GM12878 (cell line): Measurements from ENCODE around the gene RCCD1. TPM values are rescaled to one million over a fixed set of nuclear protein-coding genes. Genes with fewer than 3 reads are reported as not detected.

Experiments used
- BHLHE40 ChIP-seq, 2 experiments: fragments of 450-650 bp in 1 of 2; IDR thresholded peaks; 2 replicates each; pipeline ENCODE4 v1.6.1; 2011 to 2017; ENCODE audit warnings: low read depth in 2 of 2, borderline replicate concordance in 1 of 2, improper control_type of control experiment in 1 of 2, low read length in 1 of 2, mild to moderate bottlenecking in 1 of 2
- BRCA1 ChIP-seq: IDR thresholded peaks from 2 replicates; pipeline ENCODE4 v1.6.1; 2011; ENCODE audit warnings: low read depth, low read length, improper control_type of control experiment
- CEBPB ChIP-seq, 2 experiments: fragments of 150-350 bp in 1 of 2; IDR thresholded peaks; 2 replicates each; pipeline ENCODE4 v1.6.1; 2012 to 2014; ENCODE audit warnings: low read depth in 2 of 2, low read length in 2 of 2, borderline replicate concordance in 1 of 2, inconsistent platforms in 1 of 2
- CREB1 ChIP-seq: IDR thresholded peaks from 2 replicates; pipeline ENCODE4 v1.6.1; 2012; ENCODE audit warnings: low read depth, mild to moderate bottlenecking, inconsistent platforms
- CREM ChIP-seq: IDR thresholded peaks from 2 replicates; pipeline ENCODE4 v1.6.1; 2014; ENCODE audit warnings: antibody characterized with exemption, low read depth
- DPF2 ChIP-seq: fragments of 450-650 bp; IDR thresholded peaks from 2 replicates; pipeline ENCODE4 v1.6.1; 2017; ENCODE audit warnings: mild to moderate bottlenecking
- EGR1 ChIP-seq, 2 experiments: IDR thresholded peaks; 1 replicate in 1 of 2; 2 replicates in 1 of 2; pipeline ENCODE4 v1.6.1; 2011 to 2012; ENCODE audit warnings: low read depth in 2 of 2, low read length in 2 of 2, borderline replicate concordance in 1 of 2, mild to moderate bottlenecking in 1 of 2, moderate library complexity in 1 of 2
- EP300 ChIP-seq, 2 experiments: fragments of 150-350 bp in 1 of 2; IDR thresholded peaks; 2 replicates each; pipeline ENCODE4 v1.6.1; 2011 to 2012; ENCODE audit warnings: low read depth in 2 of 2, low read length in 2 of 2, borderline replicate concordance in 1 of 2, improper control_type of control experiment in 1 of 2, inconsistent platforms in 1 of 2; ENCODE audit not compliant: control insufficient read depth in 1 of 2
- EZH2 ChIP-seq: IDR thresholded peaks from 2 replicates; pipeline ENCODE4 v1.6.1; 2012; ENCODE audit warnings: low read depth, mild to moderate bottlenecking, control low read depth, inconsistent platforms, low read length, borderline replicate concordance; ENCODE audit not compliant: control insufficient read depth
- HCFC1 ChIP-seq: fragments of 150-350 bp; IDR thresholded peaks from 2 replicates; pipeline ENCODE4 v1.6.1; 2014; ENCODE audit warnings: low read length
- KDM1A ChIP-seq: fragments of 200-600 bp; sonication (generic); IDR thresholded peaks from 2 replicates; pipeline ENCODE4 v1.6.1; 2016; ENCODE audit warnings: borderline replicate concordance
- LARP7 ChIP-seq: fragments of 450-650 bp; IDR thresholded peaks from 2 replicates; pipeline ENCODE4 v1.6.1; 2017; ENCODE audit warnings: mild to moderate bottlenecking
- MEF2B ChIP-seq: fragments of 450-650 bp; IDR thresholded peaks from 2 replicates; pipeline ENCODE4 v1.6.1; 2018; ENCODE audit warnings: mild to moderate bottlenecking, moderate library complexity; ENCODE audit not compliant: partially characterized antibody, poor library complexity, severe bottlenecking
- NR2C1 ChIP-seq: fragments of 450-650 bp; IDR thresholded peaks from 2 replicates; pipeline ENCODE4 v1.6.1; 2017; ENCODE audit warnings: antibody characterized with exemption, mild to moderate bottlenecking, moderate library complexity
- POLR2AphosphoS2 ChIP-seq: IDR thresholded peaks from 2 replicates; pipeline ENCODE4 v1.6.1; 2011; ENCODE audit warnings: low read depth, mild to moderate bottlenecking, low read length, improper control_type of control experiment, moderate library complexity
- RAD21 ChIP-seq: IDR thresholded peaks from 2 replicates; pipeline ENCODE4 v1.6.1; 2011; ENCODE audit warnings: mild to moderate bottlenecking, low read depth, low read length, moderate library complexity; ENCODE audit not compliant: insufficient read depth
- RBBP5 ChIP-seq: fragments of 200-600 bp; sonication (generic); conservative IDR thresholded peaks from 2 replicates; pipeline ENCODE4 v1.6.1; 2016
- RFX5 ChIP-seq: IDR thresholded peaks from 2 replicates; pipeline ENCODE4 v1.6.1; 2011; ENCODE audit warnings: low read depth, low read length, improper control_type of control experiment
- SMAD5 ChIP-seq: IDR thresholded peaks from 2 replicates; pipeline ENCODE4 v1.6.1; 2016; ENCODE audit warnings: antibody characterized with exemption, low read depth
- SMC3 ChIP-seq: IDR thresholded peaks from 2 replicates; pipeline ENCODE4 v1.6.1; 2011; ENCODE audit warnings: low read length, improper control_type of control experiment, borderline replicate concordance
- SPI1 ChIP-seq: IDR thresholded peaks from 2 replicates; pipeline ENCODE4 v1.6.1; 2011; ENCODE audit warnings: low read depth, mild to moderate bottlenecking, low read length, moderate library complexity, borderline replicate concordance; ENCODE audit not compliant: insufficient read depth
- SREBF1 ChIP-seq: IDR thresholded peaks from 2 replicates; pipeline ENCODE4 v1.6.1; 2012; ENCODE audit warnings: mild to moderate bottlenecking, low read length
- SUPT20H ChIP-seq: IDR thresholded peaks from 2 replicates; pipeline ENCODE4 v1.6.1; 2011; ENCODE audit warnings: low read depth, mild to moderate bottlenecking, low read length, moderate library complexity, borderline replicate concordance; ENCODE audit not compliant: control insufficient read depth
- YBX1 ChIP-seq: fragments of 450-650 bp; IDR thresholded peaks from 2 replicates; pipeline ENCODE4 v1.6.1; 2016; ENCODE audit warnings: antibody characterized with exemption
- ZNF622 ChIP-seq: fragments of 450-650 bp; IDR thresholded peaks from 2 replicates; pipeline ENCODE4 v1.6.1; 2017; ENCODE audit warnings: mild to moderate bottlenecking, inconsistent platforms
- polyA plus RNA-seq, 11 experiments: library from polyadenylated mRNA; depleted of rRNA in 4 of 11; unstranded in 6 of 11; stranded (reverse) in 5 of 11; fragments of >200 nt; fragmentation: Nextera tagmentation in 4 of 11; fragmentation: Illumina TruSeq in 1 of 11; extraction: Ambion mirVana in 4 of 11; extraction: Trizol in 1 of 11; gene quantifications; 1 replicate in 1 of 11; 2 replicates in 10 of 11; pipeline versions ENCODE4 v1.2.1 to v1.2.3, GENCODE V29; 2011 to 2016; ENCODE audit warnings: inconsistent platforms in 2 of 11, missing spikeins in 2 of 11, low read depth in 1 of 11
- total RNA-seq, 4 experiments: library from RNA; depleted of rRNA in 3 of 4; stranded (reverse); fragments of >200 nt in 3 of 4; fragmentation: Illumina TruSeq in 1 of 4; extraction: Trizol in 1 of 4; gene quantifications; 2 replicates each; pipeline versions ENCODE4 v1.2.1 to v1.2.3, GENCODE V29; 2013 to 2021
- TF ChIP-seq, protein P1 (sequence below): fragments of 450-650 bp; IDR thresholded peaks from 2 replicates; pipeline ENCODE4 v1.6.1; 2018; ENCODE audit warnings: mild to moderate bottlenecking, low read depth, moderate library complexity; ENCODE audit not compliant: partially characterized antibody
- TF ChIP-seq, protein P2 (sequence below): IDR thresholded peaks from 2 replicates; pipeline ENCODE4 v1.6.1; 2011; ENCODE audit warnings: low read depth, mild to moderate bottlenecking, low read length, moderate library complexity, borderline replicate concordance; ENCODE audit errors: extremely low read depth

Gene RCCD1
- total and polyA plus RNA-seq, 10 of the 15 experiments (the other 5 are each of a cell fraction or from before 2014, with no cell fraction given), result 5.2 to 30.4 (median 20.9) TPM

DNA sequence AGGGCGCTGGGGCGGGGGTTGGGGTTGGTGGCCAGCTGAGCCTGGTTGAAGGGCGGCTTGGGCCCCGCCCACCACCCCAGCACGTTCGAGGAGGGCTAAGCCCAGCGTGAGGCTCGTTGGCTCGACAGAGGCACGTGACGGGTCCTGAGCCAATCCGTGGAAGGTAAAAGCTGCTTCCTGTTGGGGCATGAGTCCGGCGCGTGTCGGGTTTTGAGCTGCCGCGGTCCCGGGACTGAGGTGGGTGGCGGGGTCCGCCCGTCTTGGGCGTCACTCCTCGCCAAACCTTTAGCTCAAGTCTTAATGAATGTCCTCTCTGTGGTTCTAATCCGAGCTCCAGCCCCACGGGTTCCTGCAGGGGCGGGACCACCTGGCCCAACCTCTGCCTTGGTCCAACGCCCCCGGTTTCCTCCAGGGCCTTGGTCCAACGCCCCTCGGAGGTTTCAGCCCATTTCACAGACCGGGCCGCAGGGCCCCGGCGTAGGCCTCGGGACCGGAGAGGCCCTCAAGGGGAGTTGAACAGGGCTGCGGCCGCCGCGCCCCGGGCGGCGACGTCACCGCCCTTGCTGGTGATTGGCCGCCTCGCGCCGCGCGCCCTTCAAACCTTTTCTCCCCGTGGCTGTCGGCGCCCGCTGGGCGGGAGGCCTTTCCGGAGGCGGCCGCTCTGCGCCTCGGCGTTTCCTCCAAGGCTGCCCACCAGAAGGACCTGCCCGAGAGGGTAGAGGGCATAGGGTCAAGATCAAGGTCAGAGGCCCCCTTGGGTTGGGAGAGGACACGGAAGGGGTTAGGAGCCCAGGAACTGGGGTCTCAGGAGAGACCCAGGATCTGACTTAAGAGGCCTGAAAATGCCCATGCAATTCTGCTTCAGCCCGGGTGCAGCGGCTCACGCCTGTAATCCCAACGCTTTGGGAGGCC is at the start of gene RCCD1 (continued):
- TF ChIP-seq, protein P1, sequence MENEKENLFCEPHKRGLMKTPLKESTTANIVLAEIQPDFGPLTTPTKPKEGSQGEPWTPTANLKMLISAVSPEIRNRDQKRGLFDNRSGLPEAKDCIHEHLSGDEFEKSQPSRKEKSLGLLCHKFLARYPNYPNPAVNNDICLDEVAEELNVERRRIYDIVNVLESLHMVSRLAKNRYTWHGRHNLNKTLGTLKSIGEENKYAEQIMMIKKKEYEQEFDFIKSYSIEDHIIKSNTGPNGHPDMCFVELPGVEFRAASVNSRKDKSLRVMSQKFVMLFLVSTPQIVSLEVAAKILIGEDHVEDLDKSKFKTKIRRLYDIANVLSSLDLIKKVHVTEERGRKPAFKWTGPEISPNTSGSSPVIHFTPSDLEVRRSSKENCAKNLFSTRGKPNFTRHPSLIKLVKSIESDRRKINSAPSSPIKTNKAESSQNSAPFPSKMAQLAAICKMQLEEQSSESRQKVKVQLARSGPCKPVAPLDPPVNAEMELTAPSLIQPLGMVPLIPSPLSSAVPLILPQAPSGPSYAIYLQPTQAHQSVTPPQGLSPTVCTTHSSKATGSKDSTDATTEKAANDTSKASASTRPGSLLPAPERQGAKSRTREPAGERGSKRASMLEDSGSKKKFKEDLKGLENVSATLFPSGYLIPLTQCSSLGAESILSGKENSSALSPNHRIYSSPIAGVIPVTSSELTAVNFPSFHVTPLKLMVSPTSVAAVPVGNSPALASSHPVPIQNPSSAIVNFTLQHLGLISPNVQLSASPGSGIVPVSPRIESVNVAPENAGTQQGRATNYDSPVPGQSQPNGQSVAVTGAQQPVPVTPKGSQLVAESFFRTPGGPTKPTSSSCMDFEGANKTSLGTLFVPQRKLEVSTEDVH, result no peak
- TF ChIP-seq POLR2AphosphoS2, result peak; percentile 62; the same call in 1 of the 2 replicates
- TF ChIP-seq SMAD5, result peak; percentile 81; the same call in 1 of the 2 replicates
- TF ChIP-seq BHLHE40 (IDR thresholded peaks at IDR 0.05; ENCODE audit: borderline replicate concordance in 1 of 2, low read depth in 2 of 2, low read length in 1 of 2), result peak; percentile 94 to 97
- TF ChIP-seq RAD21, result no peak
- TF ChIP-seq CREM, result peak; percentile 70
- no peak; a peak in 1 of 4 replicates for TF ChIP-seq EP300 (IDR thresholded peaks at IDR 0.05; ENCODE audit: borderline replicate concordance in 1 of 2, control insufficient read depth in 1 of 2, low read depth in 2 of 2, low read length in 2 of 2)
- no peak for TF ChIP-seq SUPT20H
- peak in 1 of 2 experiments; percentile 2; a peak in 1 of 3 replicates for TF ChIP-seq EGR1 (IDR thresholded peaks at IDR 0.05; ENCODE audit: borderline replicate concordance in 1 of 2, low read depth in 2 of 2, low read length in 2 of 2)
- TF ChIP-seq LARP7, result peak; percentile 91
- no peak for TF ChIP-seq YBX1
- TF ChIP-seq BRCA1, result no peak
- TF ChIP-seq ZNF622, result no peak
- no peak for TF ChIP-seq EZH2
- TF ChIP-seq, protein P2, sequence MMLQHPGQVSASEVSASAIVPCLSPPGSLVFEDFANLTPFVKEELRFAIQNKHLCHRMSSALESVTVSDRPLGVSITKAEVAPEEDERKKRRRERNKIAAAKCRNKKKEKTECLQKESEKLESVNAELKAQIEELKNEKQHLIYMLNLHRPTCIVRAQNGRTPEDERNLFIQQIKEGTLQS, result peak; percentile 87
- TF ChIP-seq RBBP5, result no peak
- no peak for TF ChIP-seq SPI1
- no peak for TF ChIP-seq RFX5
- peak; percentile 15; the same call in 1 of the 2 replicates for TF ChIP-seq SMC3
- no peak for TF ChIP-seq HCFC1
- no peak for TF ChIP-seq CEBPB (IDR thresholded peaks at IDR 0.05; ENCODE audit: borderline replicate concordance in 1 of 2, low read depth in 2 of 2, low read length in 2 of 2)
- peak; percentile 87 for TF ChIP-seq DPF2
- TF ChIP-seq KDM1A, result no peak
- peak; percentile 56; the same call in 1 of the 2 replicates for TF ChIP-seq CREB1
- peak; percentile 25; the same call in 1 of the 2 replicates for TF ChIP-seq NR2C1
- TF ChIP-seq MEF2B, result peak; percentile 24
- no peak for TF ChIP-seq SREBF1
